Measurements from ENCODE around the gene RRAS. TPM values are rescaled to one million over a fixed set of nuclear protein-coding genes. Genes with fewer than 3 reads are reported as not detected.
"Not testable (repeated sequence)": the region's sequence is repeated elsewhere in the genome, so short reads cannot be mapped to it uniquely, and the experiment has no call there.

RRAS gene
- total RNA-seq, 1 donor, result 8.7 TPM

DNA sequence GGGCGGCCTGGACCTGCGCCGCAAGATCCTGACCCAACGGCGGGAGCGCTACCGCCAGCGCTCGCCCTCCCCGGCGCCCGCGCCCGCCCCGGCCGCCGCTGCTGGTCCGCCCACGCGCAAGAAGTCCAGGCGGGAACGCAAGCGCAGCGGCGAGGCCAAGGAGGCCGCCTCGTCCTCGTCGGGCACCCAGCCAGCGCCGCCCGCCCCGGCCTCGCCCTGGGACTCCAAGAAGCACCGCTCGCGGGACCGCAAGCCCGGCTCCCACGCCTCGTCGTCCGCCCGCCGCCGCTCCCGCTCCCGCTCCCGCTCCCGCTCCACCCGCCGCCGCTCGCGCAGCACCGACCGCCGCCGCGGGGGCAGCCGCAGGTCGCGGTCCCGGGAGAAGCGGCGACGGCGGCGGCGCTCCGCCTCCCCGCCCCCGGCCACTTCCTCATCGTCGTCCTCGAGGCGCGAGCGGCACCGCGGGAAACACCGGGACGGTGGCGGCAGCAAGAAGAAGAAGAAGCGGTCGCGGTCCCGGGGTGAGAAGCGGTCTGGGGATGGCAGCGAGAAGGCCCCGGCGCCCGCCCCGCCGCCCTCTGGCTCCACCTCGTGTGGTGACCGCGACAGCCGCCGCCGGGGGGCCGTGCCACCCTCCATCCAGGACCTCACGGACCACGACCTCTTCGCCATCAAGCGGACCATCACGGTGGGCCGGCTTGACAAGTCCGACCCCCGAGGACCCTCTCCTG is 12.0 kb upstream of the RRAS start:
- no peaks in the 10 kb centered on the region for H3K27me3 ChIP-seq (ENCODE audit: insufficient read depth, low read length)
- H3K4me1 ChIP-seq (ENCODE audit: insufficient read depth, low read length), result no peaks in the 10 kb centered on the region
- H3K4me3 ChIP-seq (ENCODE audit: low read length), result no peak overlapping the region
- no peaks in the 10 kb centered on the region for H3K9me3 ChIP-seq (ENCODE audit: low read depth, low read length)

DNA sequence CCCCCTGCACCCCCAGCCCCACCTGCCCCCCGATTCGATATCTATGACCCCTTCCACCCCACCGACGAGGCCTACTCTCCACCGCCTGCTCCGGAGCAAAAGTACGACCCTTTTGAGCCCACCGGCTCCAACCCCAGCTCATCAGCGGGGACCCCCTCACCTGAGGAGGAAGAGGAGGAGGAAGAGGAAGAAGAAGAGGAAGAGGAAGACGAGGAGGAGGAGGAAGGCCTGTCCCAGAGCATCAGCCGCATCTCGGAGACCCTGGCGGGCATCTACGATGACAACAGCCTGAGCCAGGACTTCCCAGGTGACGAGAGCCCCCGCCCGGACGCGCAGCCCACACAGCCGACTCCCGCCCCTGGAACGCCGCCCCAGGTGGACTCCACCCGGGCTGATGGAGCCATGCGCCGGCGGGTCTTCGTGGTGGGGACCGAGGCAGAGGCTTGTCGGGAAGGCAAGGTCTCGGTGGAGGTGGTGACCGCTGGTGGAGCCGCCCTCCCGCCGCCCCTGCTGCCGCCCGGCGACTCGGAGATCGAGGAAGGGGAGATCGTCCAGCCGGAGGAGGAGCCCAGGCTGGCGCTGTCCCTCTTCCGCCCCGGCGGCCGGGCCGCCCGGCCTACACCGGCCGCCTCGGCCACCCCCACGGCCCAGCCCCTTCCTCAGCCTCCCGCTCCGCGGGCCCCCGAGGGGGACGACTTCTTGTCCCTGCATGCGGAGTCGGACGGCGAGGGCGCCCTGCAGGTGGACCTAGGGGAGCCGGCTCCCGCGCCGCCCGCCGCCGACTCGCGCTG is 11.3 kb upstream of the RRAS start:
- no peaks in the 10 kb centered on the region for H3K4me1 ChIP-seq (ENCODE audit: insufficient read depth, low read length)

DNA sequence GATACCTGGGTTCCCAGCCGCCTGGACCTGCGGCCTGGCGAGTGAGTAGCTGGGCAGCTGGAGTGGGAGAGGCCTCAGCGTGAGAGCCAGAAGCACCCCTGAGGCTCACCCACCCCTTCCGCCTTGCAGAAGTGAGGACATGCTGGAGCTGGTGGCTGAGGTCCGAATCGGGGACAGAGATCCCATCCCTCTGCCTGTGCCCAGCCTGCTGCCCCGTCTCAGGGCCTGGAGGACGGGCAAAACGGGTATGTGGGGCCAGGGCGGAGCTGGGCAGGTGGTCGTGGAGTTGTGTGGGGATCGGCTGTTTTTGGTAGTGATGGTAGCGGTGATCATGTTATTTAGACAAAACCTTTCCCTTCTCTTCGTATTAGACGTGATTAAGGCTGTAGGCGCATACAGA is 6.6 kb upstream of the RRAS start:
- Histone ChIP-seq H3K27me3 (ENCODE audit: insufficient read depth, low read length) (no peaks in the 10 kb centered on the region), H3K4me3 (ENCODE audit: low read length) (no peak overlapping the region), H3K9me3 (ENCODE audit: low read depth, low read length) (no peaks in the 10 kb centered on the region), H3K4me1 (ENCODE audit: insufficient read depth, low read length) (peaks cover 21% of the 10 kb centered on the region)

More for the DNA sequence above, 11.3 kb upstream of the RRAS start:
- no peaks in the 10 kb centered on the region for H3K9me3 ChIP-seq (ENCODE audit: low read depth, low read length)
- no peaks in the 10 kb centered on the region for H3K27me3 ChIP-seq (ENCODE audit: insufficient read depth, low read length)
- H3K4me3 ChIP-seq (ENCODE audit: low read length), result no peak overlapping the region

DNA sequence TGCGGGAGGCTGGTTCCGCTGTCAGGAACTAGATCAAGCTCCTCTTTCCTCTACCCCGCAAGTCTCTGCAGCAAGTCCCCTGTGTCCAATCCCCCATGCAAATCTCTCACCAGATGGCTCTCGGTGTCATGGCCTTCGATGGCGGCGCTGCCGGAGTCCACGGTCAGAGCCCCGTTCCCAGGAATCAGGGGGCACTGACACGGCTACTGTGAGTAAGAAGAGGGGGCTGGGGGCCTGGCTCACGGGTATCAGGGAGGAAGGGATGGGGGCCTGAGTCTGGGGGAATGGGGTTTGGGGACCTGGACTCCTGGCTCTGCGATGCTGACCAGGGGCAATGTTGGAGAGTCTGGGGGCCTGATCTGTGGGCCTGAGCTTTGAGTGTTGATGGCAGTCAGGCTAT is 6.1 kb upstream of the RRAS start:
- Histone ChIP-seq H3K9me3 (ENCODE audit: low read depth, low read length) (no peaks in the 10 kb centered on the region), H3K27me3 (ENCODE audit: insufficient read depth, low read length) (no peaks in the 10 kb centered on the region), H3K4me1 (ENCODE audit: insufficient read depth, low read length) (peaks cover 27% of the 10 kb centered on the region), H3K4me3 (ENCODE audit: low read length) (no peak overlapping the region)

DNA sequence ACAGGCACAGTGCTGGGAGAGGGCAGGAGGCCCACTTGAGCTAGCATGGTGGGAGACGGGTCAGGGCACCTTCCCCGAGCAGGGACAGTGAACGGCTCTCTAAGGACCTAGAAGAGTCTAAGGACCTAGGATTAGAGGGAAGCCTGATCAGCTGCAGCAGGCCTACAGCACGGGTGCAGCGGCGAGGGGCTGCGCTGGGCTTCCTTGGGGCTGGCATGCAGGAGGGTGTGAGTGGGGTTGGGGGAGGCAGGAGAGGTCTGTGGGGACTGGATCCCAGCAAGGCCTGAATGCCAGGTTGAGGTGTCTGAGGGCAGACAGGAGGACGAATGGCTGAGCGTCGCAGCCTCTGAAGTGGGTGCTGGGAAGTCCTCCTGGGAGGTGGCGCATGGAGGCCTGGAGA is 5.6 kb upstream of the RRAS start:
- Histone ChIP-seq H3K4me1 (ENCODE audit: insufficient read depth, low read length) (peaks cover 31% of the 10 kb centered on the region), H3K4me3 (ENCODE audit: low read length) (no peak overlapping the region), H3K27me3 (ENCODE audit: insufficient read depth, low read length) (no peaks in the 10 kb centered on the region), H3K9me3 (ENCODE audit: low read depth, low read length) (no peaks in the 10 kb centered on the region)

DNA sequence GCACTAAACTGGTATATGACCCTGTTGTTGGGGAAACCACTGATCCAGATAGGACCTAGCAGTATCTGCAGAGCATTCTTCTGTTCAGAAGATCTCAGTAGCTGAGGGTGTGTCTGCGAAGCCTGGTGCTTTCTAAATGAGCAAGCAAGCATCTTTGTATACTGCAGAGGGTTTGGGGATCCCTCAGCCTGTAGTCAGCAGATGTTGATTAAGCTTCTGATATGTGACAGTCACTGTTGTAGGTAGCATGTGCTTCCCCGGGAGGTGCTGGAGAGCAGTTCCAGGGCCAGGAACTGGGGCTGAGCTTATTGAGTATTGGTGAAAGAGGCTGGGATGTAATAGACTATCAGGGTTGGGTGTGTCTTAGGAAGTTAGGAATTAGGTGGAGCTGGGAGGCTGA is 3.5 kb upstream of the RRAS start:
- H3K4me1 ChIP-seq (ENCODE audit: insufficient read depth, low read length), result peaks cover 44% of the 10 kb centered on the region
- no peaks in the 10 kb centered on the region for H3K9me3 ChIP-seq (ENCODE audit: low read depth, low read length)
- no peaks in the 10 kb centered on the region for H3K27me3 ChIP-seq (ENCODE audit: insufficient read depth, low read length)
- H3K4me3 ChIP-seq (ENCODE audit: low read length), result no peak overlapping the region

DNA sequence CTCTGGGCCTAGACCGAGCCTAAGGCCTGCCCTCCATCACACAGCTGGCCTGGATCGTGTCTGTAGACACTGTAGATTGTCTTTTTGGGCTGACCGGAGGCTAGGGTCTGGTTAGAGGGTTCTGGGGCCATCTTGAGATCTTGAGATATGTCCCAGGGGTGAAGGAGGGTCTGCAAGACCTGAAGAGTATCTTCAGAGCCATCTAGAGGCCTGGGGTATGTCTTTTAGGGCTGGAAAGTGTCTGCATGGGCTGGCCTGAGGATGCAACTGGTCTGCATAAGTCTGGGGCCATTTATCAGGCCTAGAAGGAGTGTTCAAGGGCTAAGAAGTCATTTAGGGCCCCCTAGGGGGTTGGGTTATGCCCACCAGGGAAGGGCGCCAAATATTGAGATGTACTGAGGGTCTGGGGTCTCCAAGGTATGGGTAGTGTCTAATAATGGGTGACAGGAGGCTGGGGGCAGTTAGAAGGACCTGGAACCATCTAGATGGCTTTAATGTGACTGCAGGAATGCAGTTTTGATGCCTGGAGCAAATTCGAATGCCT is 2.6 kb upstream of the RRAS start:
- Histone ChIP-seq H3K9me3 (ENCODE audit: low read depth, low read length) (no peaks in the 10 kb centered on the region), H3K4me3 (ENCODE audit: low read length) (peak overlapping the region; percentile 90), H3K27me3 (ENCODE audit: insufficient read depth, low read length) (no peaks in the 10 kb centered on the region), H3K4me1 (ENCODE audit: insufficient read depth, low read length) (peaks cover 53% of the 10 kb centered on the region)

DNA sequence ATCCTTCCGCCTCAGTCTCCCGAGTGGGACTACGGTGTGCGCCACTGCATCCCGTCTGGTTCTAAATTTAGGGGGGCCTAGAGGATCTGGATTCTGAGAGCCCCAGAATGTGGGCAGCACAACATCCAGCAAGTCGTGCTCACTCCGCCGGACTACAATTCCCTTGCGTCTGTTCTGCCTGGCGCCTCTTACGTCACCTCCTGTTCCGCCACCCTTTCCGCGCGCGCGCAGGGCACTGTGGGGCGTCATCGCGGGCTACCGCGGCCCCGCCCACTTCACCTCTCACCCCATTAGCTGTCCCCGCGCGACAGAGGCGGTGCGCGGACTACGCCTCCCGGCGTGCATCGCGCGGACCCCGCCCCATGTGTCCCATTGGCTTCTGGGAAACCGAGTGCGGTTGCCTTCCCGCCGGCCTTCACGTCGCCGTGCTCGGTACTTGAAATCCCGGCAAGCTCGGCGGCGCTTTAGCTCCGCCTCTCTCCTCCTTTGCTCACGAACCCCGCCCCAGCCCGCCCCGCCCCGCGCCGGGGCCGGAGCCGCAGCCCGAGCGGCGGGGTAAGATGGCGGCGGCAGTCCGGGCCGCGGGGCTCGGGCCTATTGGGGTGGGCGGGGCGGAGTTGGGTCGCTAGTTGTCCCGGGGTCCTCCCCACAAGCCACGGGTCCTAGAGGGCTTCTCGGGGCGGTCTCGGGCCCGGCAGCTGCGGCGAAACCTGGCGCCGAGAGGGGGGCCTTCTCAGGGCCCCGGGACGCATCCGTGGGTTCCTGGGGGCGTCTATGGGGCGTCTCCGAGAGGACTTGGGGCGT is 1.9 kb upstream of the RRAS start, which contains the start of gene SCAF1:
Gene SCAF1, plus strand, starts transcription at position 522 of the 804 bp plus-strand sequence. CDS start 2,818 bp downstream, outside the sequence.
- H3K9me3 ChIP-seq (ENCODE audit: low read depth, low read length), result no peaks in the 10 kb centered on the region
- H3K27me3 ChIP-seq (ENCODE audit: insufficient read depth, low read length), result no peaks in the 10 kb centered on the region
- peak within 1 kb of the TSS; percentile 90 for H3K4me3 ChIP-seq (ENCODE audit: low read length)
- peaks cover 53% of the 10 kb centered on the region for H3K4me1 ChIP-seq (ENCODE audit: insufficient read depth, low read length)

DNA sequence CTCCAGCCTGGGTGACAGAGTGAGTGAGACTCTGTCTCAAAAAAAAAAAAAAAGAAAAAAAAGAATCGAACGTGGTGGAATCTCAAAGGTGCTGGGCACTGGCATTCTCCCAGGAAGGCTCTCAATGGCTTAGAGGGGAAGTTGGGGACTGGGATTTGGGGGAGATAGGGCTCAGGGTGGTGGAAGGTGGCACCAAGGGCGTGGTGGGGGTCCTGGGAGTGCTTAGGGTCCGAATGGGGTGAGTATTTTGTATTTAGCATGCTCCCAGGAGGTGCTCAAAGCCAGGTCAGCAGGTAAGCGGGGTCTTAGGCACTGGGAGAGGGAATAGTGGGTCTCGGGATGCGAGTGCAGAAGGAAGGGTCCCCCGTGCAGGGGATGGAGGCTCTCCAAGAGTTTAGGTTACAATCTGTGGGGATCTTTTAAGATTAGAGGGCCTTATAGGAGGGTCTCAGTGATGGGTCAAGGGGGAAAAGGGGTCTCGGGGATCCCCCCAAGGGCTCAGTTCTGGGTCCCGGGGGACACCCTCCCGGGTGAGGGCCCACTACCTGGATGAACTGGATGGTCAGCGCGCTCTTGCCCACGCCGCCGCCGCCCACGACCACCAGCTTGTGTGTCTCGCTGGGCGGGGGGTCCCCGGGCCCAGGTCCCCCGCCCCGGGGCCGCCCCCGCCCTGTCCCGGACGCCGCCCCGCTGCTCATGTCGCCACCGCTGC is 386 bp downstream of the RRAS start:
- Histone ChIP-seq H3K9me3 (ENCODE audit: low read depth, low read length) (no peaks in the 10 kb centered on the region), H3K27me3 (ENCODE audit: insufficient read depth, low read length) (no peaks in the 10 kb centered on the region), H3K4me3 (ENCODE audit: low read length) (peak overlapping the region; percentile 44), H3K4me1 (ENCODE audit: insufficient read depth, low read length) (peaks cover 53% of the 10 kb centered on the region)

DNA sequence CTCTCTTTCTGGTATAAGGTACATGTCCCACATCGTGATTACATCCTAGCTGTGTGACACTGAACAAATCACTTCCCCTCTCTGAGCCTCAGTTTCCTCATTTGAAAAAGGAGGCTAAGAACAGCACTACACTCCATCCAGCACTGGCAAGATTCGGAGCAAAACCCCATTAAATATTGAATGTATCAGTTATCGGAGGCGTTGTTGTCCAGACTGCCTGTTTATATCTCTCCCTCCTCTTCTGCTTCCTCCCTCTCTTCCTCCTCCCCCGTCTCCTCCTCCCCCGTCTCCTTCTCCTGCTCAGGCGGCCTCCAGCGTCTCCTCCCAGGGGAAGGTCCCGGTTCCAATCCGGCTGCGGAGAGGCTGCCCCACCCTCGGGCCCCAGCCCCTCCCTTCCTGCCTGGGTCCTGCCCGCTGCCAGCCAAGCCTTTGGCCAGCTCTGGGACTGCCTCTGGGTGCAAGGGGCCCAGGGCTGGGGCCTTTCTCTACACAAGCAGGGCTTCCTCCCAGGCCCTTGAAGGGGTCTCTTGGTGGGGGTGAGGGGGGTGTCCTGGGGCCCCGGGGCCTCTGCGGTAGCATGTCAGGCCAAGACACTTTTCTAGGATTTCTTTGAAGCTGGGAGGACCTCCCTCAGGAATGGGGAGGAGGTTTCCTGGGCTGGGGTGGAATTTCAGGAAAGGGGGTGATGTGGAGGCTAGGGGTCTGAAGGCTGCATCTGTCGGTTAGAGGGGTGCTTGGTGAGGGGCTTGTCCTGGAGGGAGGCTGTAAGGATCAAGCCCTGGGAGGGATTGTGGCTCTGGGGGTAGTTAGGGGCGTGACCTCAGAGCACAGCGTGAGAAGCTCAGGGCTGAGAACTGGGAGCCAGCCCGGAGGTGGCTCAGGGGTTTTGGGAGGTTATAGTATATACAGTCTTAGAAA is 1.9 kb downstream of the RRAS start:
- H3K9me3 ChIP-seq (ENCODE audit: low read depth, low read length), result no peaks in the 10 kb centered on the region
- no peak overlapping the region for H3K4me3 ChIP-seq (ENCODE audit: low read length)
- H3K4me1 ChIP-seq (ENCODE audit: insufficient read depth, low read length), result peaks cover 40% of the 10 kb centered on the region
- no peaks in the 10 kb centered on the region for H3K27me3 ChIP-seq (ENCODE audit: insufficient read depth, low read length)

DNA sequence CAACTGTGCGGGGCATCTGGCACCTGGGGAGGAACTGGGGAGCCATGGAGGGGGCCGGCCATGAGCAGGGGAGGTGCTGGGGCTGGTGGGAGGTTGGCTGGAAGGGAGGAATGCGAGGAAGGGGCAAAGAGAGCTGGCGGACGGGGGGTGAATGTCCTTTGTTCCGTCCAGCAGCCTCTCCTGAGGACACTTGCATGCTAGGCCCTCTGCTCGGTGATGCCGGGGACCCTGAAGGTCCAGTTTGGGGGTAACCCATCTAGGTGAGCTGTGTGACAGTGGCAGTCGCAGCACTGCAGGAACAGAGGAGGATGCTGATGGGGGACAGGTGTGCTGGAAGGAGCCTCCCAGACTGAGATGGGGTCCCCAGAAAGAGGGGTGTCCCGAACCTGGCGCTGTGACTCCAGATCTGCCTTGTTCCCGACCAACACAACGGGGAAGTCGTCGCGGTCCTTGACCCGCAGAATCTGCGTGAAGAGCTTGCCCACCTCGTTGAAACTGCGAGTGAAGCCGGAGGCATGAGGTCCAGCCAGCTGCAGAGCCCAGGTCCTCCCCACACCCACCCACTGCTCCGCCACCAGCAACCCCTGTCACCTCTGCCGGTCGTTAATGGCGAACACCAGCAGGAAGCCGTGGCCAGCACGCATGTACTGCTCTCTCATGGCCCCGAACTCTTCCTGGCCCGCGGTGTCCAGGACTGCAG is 3.6 kb downstream of the RRAS start:
- peaks cover 30% of the 10 kb centered on the region for H3K4me1 ChIP-seq (ENCODE audit: insufficient read depth, low read length)
- H3K27me3 ChIP-seq (ENCODE audit: insufficient read depth, low read length), result no peaks in the 10 kb centered on the region
- no peaks in the 10 kb centered on the region for H3K9me3 ChIP-seq (ENCODE audit: low read depth, low read length)
- H3K4me3 ChIP-seq (ENCODE audit: low read length), result no peak overlapping the region

DNA sequence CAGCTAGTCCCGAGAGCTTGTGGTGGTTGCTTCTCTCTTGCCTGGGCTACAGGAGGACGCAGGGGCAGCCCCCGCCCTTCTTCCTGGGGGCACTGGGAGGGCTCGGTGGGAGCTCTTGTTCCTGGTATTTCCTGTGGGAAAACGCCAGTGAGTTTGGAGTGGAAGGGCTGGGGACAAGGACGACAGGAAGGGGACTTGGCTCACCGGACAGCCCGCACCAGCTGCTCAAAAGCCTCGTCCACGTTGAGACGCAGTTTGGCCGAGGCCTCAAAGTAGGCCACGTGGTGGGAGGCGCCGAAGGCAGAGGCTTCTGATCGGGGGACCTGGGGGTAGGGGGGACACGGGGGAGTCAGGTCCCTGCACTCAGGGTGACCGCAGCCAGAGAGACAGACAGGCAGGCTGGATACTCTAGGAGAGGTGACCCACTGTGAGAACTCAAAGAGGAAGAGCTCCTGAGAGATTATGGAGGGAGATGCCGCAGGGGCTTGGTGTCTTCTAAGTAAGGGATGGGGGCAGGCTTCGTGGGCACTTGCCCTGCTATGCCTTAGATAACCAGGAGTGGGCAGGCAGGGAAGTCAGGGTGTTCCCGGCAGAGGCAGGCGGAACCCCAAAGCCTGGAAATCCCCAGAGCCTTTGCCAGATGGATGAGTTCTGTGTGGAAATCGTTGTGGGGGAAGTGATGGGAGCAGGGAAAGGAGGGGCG is 4.3 kb downstream of the RRAS start:
- Histone ChIP-seq H3K9me3 (ENCODE audit: low read depth, low read length) (no peaks in the 10 kb centered on the region), H3K4me1 (ENCODE audit: insufficient read depth, low read length) (peaks cover 23% of the 10 kb centered on the region), H3K4me3 (ENCODE audit: low read length) (no peak overlapping the region), H3K27me3 (ENCODE audit: insufficient read depth, low read length) (no peaks in the 10 kb centered on the region)

DNA sequence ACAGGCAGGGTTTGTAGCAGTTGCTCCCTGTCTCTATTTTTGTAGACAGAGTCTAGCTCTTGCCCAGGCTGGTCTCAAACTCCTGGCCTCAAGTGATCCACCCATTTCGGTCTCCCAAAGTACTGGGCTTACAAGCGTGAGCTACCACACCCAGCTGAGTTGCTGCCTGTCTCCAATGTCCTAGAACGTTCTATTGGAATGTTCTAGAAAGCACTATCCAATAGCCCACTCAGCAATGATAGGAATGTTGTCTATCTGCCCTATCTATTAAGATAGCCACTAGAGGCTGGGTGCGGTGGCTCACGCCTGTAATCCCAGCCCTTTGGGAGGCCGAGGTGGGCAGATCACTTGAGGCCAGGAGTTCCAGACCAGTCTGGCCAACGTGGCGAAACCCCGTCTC is 6.7 kb downstream of the RRAS start:
- H3K9me3 ChIP-seq (ENCODE audit: low read depth, low read length); H3K4me1 ChIP-seq (ENCODE audit: insufficient read depth, low read length); H3K27me3 ChIP-seq (ENCODE audit: insufficient read depth, low read length); H3K4me3 ChIP-seq (ENCODE audit: low read length): not testable (repeated sequence)
